HG03571 (cell line): ENCODE measurements around the gene TRAF6.
"Not testable (repeated sequence)": the region's sequence is repeated elsewhere in the genome, so short reads cannot be mapped to it uniquely, and the experiment has no call there.

Source experiments
- ATAC-seq: cut with Tn5 transposase; IDR thresholded peaks from one replicate; pipeline ENCODE4 v1.9.1; 2021; ENCODE audit not compliant: unreplicated experiment

The TRAF6 gene, protein sequence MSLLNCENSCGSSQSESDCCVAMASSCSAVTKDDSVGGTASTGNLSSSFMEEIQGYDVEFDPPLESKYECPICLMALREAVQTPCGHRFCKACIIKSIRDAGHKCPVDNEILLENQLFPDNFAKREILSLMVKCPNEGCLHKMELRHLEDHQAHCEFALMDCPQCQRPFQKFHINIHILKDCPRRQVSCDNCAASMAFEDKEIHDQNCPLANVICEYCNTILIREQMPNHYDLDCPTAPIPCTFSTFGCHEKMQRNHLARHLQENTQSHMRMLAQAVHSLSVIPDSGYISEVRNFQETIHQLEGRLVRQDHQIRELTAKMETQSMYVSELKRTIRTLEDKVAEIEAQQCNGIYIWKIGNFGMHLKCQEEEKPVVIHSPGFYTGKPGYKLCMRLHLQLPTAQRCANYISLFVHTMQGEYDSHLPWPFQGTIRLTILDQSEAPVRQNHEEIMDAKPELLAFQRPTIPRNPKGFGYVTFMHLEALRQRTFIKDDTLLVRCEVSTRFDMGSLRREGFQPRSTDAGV

DNA sequence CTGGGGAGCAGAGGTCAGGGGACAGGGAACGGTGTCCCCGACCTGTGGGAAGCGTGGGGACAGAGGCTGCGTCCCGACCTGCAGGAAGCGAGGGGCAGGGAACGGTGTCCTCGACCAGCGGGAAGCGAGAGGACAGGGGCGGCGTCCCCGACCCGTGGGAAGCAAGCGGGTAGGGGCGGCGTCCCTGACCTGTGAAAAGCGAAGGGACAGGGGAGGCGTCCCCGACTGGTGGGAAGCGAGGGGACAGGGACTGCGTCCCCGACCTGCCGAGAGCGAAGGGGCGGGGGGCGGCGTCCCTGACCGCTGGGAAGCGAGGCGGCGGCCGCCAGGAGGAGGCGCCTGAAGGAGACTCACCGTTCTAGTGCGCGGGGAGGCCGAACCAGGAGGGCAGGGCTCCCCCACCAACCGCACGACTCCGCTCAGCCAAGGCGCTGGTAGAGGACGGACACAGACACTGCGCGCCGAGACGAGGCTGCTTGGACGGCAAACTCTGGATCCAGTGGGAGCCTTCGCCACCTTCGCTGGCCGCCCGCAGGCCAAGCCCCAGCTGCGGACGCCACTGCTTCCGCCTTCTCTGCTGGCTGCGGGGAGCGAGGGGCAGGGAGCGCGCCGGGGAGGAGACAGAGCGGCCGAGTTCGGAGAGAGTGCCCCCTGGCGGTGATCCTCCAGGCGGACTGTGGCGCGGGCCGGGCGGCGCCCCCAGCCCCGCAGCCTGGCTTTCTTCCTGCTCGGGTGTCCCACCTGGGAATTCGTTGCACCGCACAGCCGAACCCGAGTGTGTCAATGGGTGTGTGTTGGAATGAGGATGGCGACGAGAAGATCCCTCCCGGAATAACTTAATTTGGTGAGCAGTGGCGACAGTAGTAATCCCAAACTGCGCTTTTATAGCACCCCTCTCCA, at the start of gene TRAF6:
Gene TRAF6, minus strand, starts transcription at position 579 of the 900 bp plus-strand sequence. CDS start 8,757 bp downstream, outside the sequence.
- ATAC-seq: peak; percentile 96

- ATAC-seq: peak; percentile 79
These were observed 48.7 kb upstream of the TRAF6 start for GRCh38 chr11:36558571-36559413.

DNA sequence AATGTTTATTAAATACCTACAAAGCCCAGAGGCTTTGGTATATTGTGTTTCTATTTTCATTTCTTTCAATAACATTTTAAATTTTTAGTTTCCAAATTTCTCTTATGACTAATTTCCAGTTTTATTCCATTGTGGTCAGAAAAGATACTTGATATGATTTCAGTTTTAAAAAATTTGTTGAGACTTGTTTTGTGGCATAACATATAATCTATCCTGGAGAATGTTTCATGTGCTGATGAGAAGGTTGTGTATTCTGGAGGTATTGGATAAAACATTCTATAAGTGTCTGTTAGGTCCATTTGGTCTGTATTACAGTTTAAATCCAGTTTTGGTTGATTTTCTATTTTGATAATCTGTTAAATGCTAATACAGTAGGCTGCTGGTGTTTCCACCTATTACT, 47.9 kb upstream of the TRAF6 start:
- ATAC-seq: no peak

DNA sequence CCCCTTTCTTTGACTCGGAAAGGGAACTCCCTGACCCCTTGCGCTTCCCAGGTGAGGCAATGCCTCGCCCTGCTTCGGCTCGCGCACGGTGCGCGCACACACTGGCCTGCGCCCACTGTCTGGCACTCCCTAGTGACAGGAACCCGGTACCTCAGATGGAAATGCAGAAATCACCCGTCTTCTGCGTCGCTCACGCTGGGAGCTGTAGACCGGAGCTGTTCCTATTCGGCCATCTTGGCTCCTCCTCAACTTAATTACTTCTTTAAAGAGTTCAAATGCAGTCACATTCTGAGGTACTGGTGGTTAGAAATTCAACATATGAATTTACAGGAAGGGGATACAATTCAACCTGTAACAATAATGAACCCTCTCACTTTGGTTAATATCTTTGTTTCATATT, 47.3 kb upstream of the TRAF6 start:
- ATAC-seq: not testable (repeated sequence)

DNA sequence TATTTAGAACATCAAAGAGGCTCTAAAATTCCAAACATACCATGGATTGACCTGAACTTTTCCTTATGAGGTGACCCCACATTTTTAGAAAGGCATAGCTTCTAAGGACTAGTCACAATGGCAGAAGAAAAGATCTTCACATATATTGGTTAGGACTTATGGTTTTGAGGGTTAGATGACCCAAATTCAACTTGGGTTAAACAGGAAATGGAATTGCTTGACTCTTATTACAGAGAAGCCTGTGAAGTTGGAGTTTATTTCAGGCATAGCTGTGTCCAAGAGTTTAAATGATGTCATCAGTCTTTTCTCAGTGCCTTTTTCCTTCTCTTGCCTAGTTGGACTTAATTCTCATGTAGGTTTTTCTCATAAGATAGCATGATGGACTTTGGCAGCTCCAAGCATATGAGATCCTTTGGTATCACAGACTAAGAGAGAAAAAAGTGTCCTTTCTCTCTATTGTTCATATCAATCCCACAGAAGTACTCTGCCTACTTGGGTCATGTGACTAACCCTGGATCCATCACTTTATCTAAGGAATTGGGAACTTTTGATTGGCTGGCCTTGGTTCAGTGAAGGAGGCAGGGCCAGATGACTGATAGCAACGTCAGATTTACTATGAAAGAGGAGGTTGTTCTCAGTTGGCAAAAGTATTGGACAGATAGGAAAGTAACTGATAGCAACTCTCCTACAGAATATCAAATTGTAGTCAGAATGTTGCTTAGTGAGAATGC, 40.5 kb upstream of the TRAF6 start:
- no peak for ATAC-seq

GRCh38 chr11:36540998-36541397, 30.9 kb upstream of the TRAF6 start:
- ATAC-seq: peak; percentile 90

DNA sequence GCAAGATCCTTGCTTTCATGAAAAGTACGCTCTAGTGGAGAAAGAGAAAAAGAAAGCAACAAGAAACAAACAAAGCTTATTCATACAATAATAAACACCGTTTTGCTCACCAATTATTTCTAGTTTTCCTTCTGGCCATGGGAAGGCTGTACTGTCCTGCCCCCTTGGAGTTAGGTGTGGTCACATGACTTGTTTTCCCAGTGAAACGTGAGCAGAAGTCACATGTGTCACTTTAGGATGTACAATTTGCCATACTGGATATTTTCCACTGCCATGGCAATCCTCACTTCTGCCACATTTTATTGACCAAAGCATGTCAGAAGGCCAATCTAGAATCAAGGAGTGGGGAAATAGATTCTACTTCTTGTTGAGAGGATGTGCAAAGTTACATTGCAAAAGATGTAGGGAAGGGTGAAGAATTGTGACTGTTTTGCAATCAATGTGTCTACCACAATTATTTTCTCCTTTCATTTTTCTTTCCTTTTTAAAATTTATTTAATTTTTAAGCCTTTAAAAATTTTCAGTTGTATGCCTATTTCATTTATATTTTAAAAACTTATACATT, 24.3 kb upstream of the TRAF6 start:
- no peak for ATAC-seq

DNA sequence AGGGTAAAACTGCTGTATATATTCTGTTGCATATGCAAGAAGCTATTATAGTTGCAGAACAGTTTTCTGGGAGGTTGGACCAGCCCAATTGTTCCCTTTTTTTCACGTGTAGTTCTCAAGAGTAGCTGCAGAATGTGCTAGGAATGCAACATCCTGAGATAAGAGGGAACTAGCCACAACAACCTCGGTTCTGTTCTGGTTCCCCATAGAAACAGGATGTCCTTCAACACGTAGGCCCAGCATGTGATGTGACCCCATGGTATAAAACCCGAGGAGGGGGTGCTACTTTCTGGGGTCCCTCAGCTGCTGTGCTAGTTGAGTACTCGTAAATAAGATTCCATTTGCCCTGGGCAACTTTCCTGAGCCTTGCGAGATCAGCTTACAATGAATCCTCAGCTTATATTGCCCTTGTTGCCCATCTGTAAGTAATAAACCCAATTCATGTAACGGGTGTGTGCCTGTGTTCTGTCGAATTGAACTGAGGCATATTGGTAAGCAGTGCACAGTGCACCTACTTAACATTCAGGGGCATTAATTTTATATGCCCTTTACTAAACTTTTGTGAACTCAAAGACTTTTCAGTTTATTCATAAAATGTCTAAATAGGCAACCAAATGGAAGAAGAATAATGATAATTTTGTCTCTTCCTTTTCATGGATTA, 23.0 kb upstream of the TRAF6 start:
- no peak for ATAC-seq

DNA sequence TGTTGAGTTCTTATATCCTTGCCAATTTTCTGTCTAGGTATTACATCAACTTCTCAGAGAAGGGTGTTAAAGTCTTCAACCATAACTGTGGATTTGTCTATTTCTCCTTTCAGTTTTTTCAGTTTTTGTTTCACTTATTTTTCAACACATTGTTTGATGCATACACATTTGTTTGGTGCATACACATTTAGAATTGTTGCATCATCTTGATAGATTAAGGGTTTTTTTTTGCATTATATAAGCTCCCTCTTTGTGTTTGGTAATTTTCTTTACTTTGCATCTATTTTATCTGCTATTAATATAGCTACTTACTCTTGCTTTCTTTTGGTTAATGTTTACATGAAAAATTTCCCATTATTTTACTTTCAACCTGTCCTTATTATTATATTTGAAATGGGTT, 20.8 kb upstream of the TRAF6 start:
- ATAC-seq: no peak

DNA sequence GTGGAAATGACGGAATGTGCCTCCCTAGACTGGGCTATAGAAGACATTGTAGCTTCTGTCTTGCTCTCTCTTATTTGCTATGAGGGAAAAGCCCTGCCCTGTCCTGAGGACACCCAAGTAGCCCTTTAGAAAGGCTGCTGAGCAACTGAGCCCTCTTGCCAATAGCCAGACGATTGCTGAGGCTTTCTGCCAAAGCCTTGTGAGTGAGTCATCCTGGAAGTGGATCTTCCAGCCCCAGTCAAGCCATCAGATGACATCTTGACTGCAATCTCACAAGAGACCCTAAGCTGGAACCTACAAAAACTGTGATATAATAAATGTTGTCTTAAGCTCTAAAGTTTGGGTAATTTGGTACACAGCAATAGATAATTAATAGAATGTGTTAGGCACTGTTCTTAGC, 3.9 kb upstream of the TRAF6 start:
- no peak for ATAC-seq

- ATAC-seq: no peak
These were observed 1.9 kb upstream of the TRAF6 start for GRCh38 chr11:36512016-36512415.

- ATAC-seq: not testable (repeated sequence)
These were observed 990 bp upstream of the TRAF6 start for GRCh38 chr11:36511062-36511461.

GRCh38 chr11:36510594-36510942, 496 bp upstream of the TRAF6 start:
- ATAC-seq: no peak

GRCh38 chr11:36509201-36509639, 852 bp downstream of the TRAF6 start:
- ATAC-seq: no peak

- ATAC-seq: no peak
These were observed 1.3 kb downstream of the TRAF6 start for GRCh38 chr11:36508743-36509142.

DNA sequence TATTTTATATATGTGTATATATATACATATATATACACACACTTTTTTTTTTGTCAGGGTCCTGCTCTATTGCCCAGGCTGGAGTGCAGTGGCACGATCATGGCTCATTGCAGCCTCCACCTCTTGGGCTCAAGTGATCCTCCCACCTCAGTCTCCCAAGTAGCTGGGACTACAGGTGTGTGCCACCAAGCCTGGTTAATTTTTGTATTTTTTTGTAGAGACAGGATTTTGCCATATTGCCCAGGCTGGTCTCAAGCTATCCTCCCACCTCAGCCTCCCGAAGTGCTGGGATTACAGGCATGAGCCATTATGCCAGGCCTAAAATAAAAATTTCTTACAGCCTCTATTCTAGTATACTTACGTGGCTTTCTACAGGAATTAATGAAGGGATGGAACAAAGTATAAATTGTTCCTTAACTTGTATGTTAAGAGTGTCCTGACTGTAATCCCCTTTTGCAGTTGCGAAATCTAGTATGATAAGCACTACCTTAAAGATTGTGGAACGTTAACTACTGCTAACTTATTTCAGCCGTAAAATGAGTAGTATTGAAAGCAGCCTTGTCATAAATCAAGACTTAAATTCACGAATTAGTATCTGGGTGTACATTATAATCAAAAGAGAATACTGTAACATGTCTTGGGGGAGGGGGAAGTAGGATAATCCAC, 2.1 kb downstream of the TRAF6 start:
- ATAC-seq: no peak

GRCh38 chr11:36501236-36501635, 8.8 kb downstream of the TRAF6 start:
- ATAC-seq: no peak

DNA sequence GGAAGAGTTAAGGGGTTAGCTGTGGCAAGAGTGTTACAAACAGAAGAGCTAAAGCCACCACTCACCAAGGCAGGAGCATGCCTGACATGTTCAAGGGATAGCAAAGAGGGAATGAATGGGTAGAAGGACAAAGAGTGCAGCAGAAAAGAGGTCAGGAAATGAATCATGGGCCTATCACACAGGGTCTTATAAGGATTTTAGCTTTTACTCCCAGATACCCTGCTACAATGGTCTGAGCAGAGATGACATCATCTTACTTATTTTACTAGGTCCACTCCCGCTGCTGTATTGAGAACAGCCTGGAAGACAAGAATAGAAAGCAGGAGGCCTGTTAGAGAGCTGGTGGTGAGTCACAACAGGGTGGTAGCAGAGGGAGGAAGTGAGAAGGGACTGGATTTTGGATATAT, 9.8 kb downstream of the TRAF6 start:
- ATAC-seq: peak; percentile 94

DNA sequence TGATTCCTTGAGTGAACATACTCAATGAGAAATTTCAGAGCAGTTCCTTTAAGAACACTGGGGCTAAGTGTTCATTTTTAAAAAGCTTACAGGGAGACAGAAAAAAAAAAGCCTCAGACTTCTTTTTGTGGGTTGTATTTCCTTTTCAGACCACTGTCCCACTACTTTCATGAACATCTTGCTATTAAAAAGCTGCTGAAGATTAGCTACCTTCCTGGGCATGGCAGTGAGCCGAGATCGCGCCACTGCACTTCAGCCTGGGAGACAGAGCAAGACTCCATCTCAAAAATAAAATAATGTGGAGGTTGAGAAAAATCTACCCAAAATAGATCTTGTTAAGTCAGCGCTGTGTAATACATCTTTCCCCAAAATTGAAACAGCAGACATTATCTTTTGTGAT, 10.8 kb downstream of the TRAF6 start:
- ATAC-seq: no peak
